Caco-2 (cell line): ENCODE measurements around the gene A2ML1. TPM values are rescaled to one million over a fixed set of nuclear protein-coding genes. Genes with fewer than 3 reads are reported as not detected.

ENCODE experiments used
- BruUV-seq: library from RNA; stranded (reverse); fragments of 400-500 nt; replicated peaks from 2 replicates; lab custom pipeline; 2021; lab: Mats Ljungman, UMichigan
- CTCF ChIA-PET: fragments of 300-600 bp; sonication (Branson Sonifier 250); formaldehyde crosslinking; loops from one replicate; lab custom pipeline; 2022; ENCODE audit warnings: antibody characterized with exemption; lab: Charles Lee
- POLR2A ChIA-PET: fragments of 300-600 bp; sonication (Branson Sonifier 250); formaldehyde crosslinking; loops from one replicate; lab custom pipeline; 2022; ENCODE audit warnings: antibody characterized with exemption; lab: Charles Lee
- DNase-seq, 2 experiments: peaks; one replicate each; pipeline versions ENCODE4 v3.0.0 to v3.0.0-alpha.2; 2020 to 2022
- H3K27me3 ChIP-seq: replicated peaks from 2 replicates; pipeline ENCODE4 v1.6.0; 2011; ENCODE audit warnings: low read length; ENCODE audit not compliant: control insufficient read depth, insufficient read depth
- H3K36me3 ChIP-seq: 2 replicates; pipeline ENCODE4 v1.5.1; 2011; ENCODE audit warnings: low read length; ENCODE audit not compliant: control insufficient read depth, insufficient read depth
- H3K4me1 ChIP-seq: fragments of 250-450 bp; sonication (Bioruptor Pico); 2 replicates; pipeline ENCODE4 v1.5.1; 2020; ENCODE audit warnings: mild to moderate bottlenecking
- H3K4me3 ChIP-seq: 2 replicates; pipeline ENCODE4 v1.5.1; 2011; ENCODE audit warnings: low read depth, mild to moderate bottlenecking, control low read depth, low read length
- H3K9me3 ChIP-seq: fragments of 250-450 bp; sonication (Bioruptor Pico); 2 replicates; pipeline ENCODE4 v1.5.1; 2020; ENCODE audit warnings: mild to moderate bottlenecking, moderate library complexity
- H3K27ac Mint-ChIP-seq: one replicate; pipeline ENCODE4 v1.8.0; 2022; ENCODE audit warnings: mixed read lengths; ENCODE audit not compliant: unreplicated experiment
- H3K27me3 Mint-ChIP-seq: one replicate; pipeline ENCODE4 v1.8.0; 2022; ENCODE audit warnings: mixed read lengths; ENCODE audit not compliant: insufficient read depth, unreplicated experiment
- H3K36me3 Mint-ChIP-seq: one replicate; pipeline ENCODE4 v1.8.0; 2022; ENCODE audit warnings: mild to moderate bottlenecking, mixed read lengths; ENCODE audit not compliant: insufficient read depth, unreplicated experiment
- H3K4me1 Mint-ChIP-seq: one replicate; pipeline ENCODE4 v1.8.0; 2022; ENCODE audit warnings: low read depth, mixed read lengths; ENCODE audit not compliant: unreplicated experiment
- H3K4me3 Mint-ChIP-seq: one replicate; pipeline ENCODE4 v1.8.0; 2022; ENCODE audit warnings: mild to moderate bottlenecking, moderate library complexity, mixed read lengths; ENCODE audit not compliant: unreplicated experiment
- H3K9me3 Mint-ChIP-seq: one replicate; pipeline ENCODE4 v1.8.0; 2022; ENCODE audit warnings: mixed read lengths; ENCODE audit not compliant: unreplicated experiment
- CTCF ChIP-seq, 2 experiments: fragments of 200-600 bp in 1 of 2; IDR thresholded peaks; 1 replicate in 1 of 2; 2 replicates in 1 of 2; pipeline versions ENCODE4 v1.5.1 to v1.8.0; 2011 to 2022; ENCODE audit warnings: antibody characterized with exemption in 1 of 2, control low read depth in 1 of 2, inconsistent platforms in 1 of 2, low read depth in 1 of 2, low read length in 1 of 2, mild to moderate bottlenecking in 1 of 2, moderate library complexity in 1 of 2; ENCODE audit not compliant: insufficient read depth in 1 of 2, severe bottlenecking in 1 of 2, unreplicated experiment in 1 of 2
- intact Hi-C: fragments of 100-400 bp; cut with micrococcal nuclease; formaldehyde crosslinking; loops from one replicate; pipeline ENCODE4 v1.10.0; 2022; ENCODE audit not compliant: unreplicated experiment
- total RNA-seq: library from RNA; stranded (reverse); gene quantifications from 2 replicates; pipeline ENCODE4 v1.2.3, GENCODE V29; 2022

Gene A2ML1
- total RNA-seq, 1 experiment from 2014 or later = not detected

GRCh38 chr12:8870586-8870985 lies 48.2 kb downstream of the A2ML1 start:
- Mint-ChIP-seq H3K36me3 (no peaks in the 10 kb centered on the region), H3K9me3 (no peaks in the 10 kb centered on the region), H3K27ac (no peak overlapping the region), H3K4me3 (no peak overlapping the region), H3K4me1 (no peaks in the 10 kb centered on the region), H3K27me3 (peaks cover 24% of the 10 kb centered on the region)
- Histone ChIP-seq H3K4me3 (no peak overlapping the region), H3K36me3 (no peaks in the 10 kb centered on the region), H3K9me3 (no peaks in the 10 kb centered on the region), H3K4me1 (no peaks in the 10 kb centered on the region), H3K27me3 (no peaks in the 10 kb centered on the region)
- CTCF ChIA-PET = no interaction called here
- BruUV-seq = no TSS peak
- DNase-seq = no peak
- intact Hi-C loops = no loop called here
- no peak for TF ChIP-seq CTCF (IDR thresholded peaks at IDR 0.05; ENCODE audit: insufficient read depth in 1 of 2, low read depth in 1 of 2, low read length in 1 of 2, severe bottlenecking in 1 of 2, unreplicated experiment in 1 of 2)
- POLR2A ChIA-PET = no interaction called here

DNA sequence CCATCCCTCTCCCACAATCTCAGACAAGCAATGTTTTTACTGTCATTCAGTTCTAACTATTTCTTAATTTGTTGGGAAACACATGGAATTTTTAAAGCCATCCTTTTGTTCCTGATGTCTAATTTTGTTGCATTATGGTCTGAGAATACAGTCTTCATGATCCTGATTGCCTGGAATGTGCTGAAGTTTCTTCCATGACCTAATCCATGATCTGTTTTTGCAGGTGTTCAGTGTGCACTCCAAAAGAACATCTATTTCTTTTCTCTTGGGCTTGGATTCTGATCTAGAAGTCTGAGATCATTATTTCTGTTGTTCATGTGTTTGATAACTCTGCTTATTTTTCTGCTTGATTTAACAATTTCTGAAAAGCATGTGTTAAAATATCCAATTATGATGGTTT lies 48.6 kb downstream of the A2ML1 start:
- intact Hi-C loops = no loop called here
- Mint-ChIP-seq H3K27ac (no peak overlapping the region), H3K4me1 (no peaks in the 10 kb centered on the region), H3K27me3 (peaks cover 26% of the 10 kb centered on the region), H3K9me3 (no peaks in the 10 kb centered on the region), H3K36me3 (no peaks in the 10 kb centered on the region), H3K4me3 (no peak overlapping the region)
- no peaks in the 10 kb centered on the region for H3K36me3 ChIP-seq
- ChIA-PET POLR2A (no interaction called here), CTCF (no interaction called here)
- no peak for DNase-seq
- H3K4me1 ChIP-seq = no peaks in the 10 kb centered on the region
- no peaks in the 10 kb centered on the region for H3K9me3 ChIP-seq
- BruUV-seq = no TSS peak
- TF ChIP-seq CTCF (IDR thresholded peaks at IDR 0.05; ENCODE audit: insufficient read depth in 1 of 2, low read depth in 1 of 2, low read length in 1 of 2, severe bottlenecking in 1 of 2, unreplicated experiment in 1 of 2) = no peak
- H3K4me3 ChIP-seq = no peak overlapping the region
- H3K27me3 ChIP-seq = no peaks in the 10 kb centered on the region

GRCh38 chr12:8876887-8877286 lies 54.5 kb downstream of the A2ML1 start:
- CTCF ChIA-PET = no interaction called here

More at GRCh38 chr12:8876887-8877286, 54.5 kb downstream of the A2ML1 start:
- Mint-ChIP-seq H3K9me3 (no peaks in the 10 kb centered on the region), H3K27me3 (peaks cover 22% of the 10 kb centered on the region), H3K27ac (no peak overlapping the region), H3K4me1 (no peaks in the 10 kb centered on the region), H3K36me3 (no peaks in the 10 kb centered on the region), H3K4me3 (no peak overlapping the region)
- Histone ChIP-seq H3K4me3 (no peak overlapping the region), H3K9me3 (no peaks in the 10 kb centered on the region), H3K27me3 (no peaks in the 10 kb centered on the region), H3K4me1 (no peaks in the 10 kb centered on the region), H3K36me3 (no peaks in the 10 kb centered on the region)
- BruUV-seq = no TSS peak
- DNase-seq = no peak
- intact Hi-C loops = no loop called here
- TF ChIP-seq CTCF (IDR thresholded peaks at IDR 0.05; ENCODE audit: insufficient read depth in 1 of 2, low read depth in 1 of 2, low read length in 1 of 2, severe bottlenecking in 1 of 2, unreplicated experiment in 1 of 2) = no peak
- POLR2A ChIA-PET = no interaction called here
